SK-N-MC (cell line): ENCODE results near the gene TTLL11.

Source experiments
- EZH2 ChIP-seq: fragments of 200-600 bp; sonication (generic); IDR thresholded peaks from one replicate; pipeline ENCODE4 v1.6.1; 2017; ENCODE audit warnings: antibody characterized with exemption
- FOXP2 ChIP-seq: optimal IDR thresholded peaks from 2 replicates; pipeline ENCODE3; 2011; ENCODE audit warnings: mild to moderate bottlenecking, moderate library complexity; ENCODE audit not compliant: insufficient read depth; ENCODE audit errors: extremely low read length, control extremely low read depth
- POLR2AphosphoS5 ChIP-seq: IDR thresholded peaks from 2 replicates; pipeline ENCODE4 v1.6.1; 2012; ENCODE audit warnings: mild to moderate bottlenecking, low read depth, low read length, borderline replicate concordance

GRCh38 chr9:122115176-122116035, 22.3 kb upstream of the TTLL11 start:
- TF ChIP-seq POLR2AphosphoS5 (no peak), EZH2 (no peak), FOXP2 (no peak)
